HG03039 (cell line): ENCODE data around the gene NHSL2.

ENCODE experiments used
- ATAC-seq: cut with Tn5 transposase; IDR thresholded peaks from one replicate; pipeline ENCODE4 v1.9.1; 2021; ENCODE audit warnings: mild to moderate bottlenecking, moderate library complexity; ENCODE audit not compliant: unreplicated experiment

NHSL2 gene

DNA sequence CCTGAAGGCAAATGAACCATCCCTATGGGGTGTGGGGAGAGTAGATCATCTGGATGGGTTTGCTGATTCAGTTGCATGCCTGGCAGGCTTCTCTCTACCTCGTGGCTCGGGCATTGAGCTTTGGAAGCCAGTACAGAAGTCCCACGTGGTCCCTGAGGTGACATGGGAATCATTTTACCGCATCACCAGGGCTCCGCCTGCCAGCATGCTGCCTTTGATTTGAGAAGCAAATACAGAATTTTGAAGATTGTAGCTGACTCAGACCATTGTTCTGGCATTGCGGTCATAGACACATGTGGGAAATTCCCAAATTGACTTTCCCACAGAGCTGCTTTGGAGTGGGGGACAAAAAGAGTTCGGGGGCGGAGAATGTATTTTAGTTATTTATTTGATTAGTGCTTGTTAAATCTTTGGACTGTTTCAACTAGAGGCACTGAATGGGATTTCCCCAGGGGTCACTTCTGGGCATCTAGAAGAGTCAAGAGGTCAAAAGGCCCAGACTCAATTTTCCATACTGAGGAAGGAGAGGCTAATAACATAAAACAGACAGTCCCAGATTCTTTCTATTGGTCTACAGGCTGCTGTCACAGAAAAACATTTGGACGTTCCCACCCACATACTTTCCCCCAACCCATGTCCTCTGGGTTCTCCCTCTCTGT, 79.3 kb downstream of the NHSL2 start:
- no peak for ATAC-seq

DNA sequence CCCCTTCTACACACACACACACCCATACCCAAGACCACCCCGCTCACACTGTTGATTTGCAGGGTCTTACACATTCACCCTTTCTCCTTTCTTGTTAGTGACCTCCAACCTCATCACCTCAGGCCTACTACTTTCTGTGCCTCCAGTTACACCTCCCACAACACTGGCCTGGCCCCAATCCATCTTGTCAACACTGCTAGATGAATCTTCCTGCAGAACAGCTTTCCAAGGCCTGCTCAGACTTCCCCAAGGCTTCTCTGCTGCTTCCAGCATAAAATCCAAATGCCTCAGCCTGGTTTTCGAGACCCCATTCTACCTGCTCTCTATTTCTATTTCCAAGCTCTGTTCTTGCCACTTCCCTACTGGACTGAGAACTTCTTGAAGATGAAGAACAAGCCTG, 79.9 kb downstream of the NHSL2 start:
- ATAC-seq, result no peak

DNA sequence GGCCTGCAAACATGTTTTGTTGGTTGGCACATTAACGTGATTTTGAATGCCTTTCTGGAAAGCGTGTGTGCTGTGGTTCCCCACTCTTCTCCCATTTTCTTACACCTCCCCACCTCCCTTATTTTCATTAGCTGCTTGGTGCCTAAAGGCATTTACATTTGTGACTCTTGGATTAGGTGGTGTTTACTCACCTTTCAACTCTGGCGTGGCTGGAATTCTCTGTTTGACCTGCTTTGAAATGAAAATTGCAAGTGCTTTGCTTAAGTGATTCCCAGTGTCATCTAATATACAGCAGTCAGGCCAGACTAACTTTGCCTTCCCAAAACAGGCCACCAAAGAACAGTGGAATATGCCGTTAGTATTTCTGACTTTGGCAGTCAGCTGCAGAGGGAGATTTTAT, 80.5 kb downstream of the NHSL2 start:
- ATAC-seq, result no peak

DNA sequence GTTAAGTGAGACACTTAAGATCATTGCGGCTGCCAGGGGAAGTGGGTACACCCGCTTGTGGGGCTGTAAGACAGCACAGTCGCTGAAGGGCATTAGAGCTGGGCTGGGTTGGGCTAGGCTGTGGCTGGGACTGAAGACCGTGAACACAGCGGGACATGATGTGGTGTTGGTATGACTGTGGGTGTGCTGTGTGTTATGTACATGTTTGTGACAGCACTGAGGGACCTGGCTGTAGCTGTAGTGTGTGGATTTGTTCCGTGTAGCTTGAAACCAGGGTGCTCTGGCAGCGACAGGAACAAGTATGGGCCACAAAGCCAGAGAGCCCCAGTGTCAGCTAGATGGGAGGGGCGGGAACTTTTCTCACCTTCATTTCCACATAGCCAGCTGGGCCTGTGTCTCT, 82.1 kb downstream of the NHSL2 start:
- ATAC-seq, result no peak

DNA sequence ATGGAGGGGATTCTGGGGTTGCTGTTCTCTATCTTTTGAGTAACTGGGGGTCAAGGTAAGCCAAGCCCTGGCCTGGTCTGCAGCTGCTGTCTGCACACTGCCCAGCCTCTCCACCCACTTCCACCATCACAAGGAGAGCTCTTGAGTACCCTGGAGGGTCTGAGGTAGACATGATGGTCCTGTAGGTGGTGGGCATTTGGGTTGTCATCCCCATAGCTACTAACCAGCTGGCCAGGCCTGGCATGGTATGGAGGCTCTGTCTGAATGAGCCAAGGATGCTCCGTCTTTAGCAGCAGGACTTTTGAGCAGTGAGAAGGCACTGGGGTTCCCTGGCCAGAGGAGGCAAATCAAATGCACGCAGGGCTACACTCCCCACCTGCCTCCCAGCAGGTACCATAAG, 82.7 kb downstream of the NHSL2 start:
- ATAC-seq, result no peak

DNA sequence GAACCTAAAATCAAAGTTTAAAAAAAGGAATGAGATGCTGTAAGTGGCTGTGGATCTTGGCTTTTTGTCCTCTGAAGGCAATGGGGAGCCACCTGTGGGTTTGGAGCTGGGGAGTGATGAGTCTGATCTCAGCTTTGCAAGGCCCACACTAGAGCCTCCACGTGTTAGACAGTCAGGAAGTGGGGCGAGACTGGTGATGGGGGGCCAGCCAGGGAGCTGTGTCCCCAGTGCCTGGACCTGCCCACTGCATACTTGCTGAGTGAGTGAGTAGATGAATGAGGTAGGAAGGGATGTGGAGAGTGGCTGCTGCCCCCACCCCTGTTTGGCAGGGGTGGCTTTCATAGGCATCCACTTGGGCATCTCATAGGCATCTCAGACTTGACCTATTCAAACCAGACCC, 84.0 kb downstream of the NHSL2 start:
- no peak for ATAC-seq

DNA sequence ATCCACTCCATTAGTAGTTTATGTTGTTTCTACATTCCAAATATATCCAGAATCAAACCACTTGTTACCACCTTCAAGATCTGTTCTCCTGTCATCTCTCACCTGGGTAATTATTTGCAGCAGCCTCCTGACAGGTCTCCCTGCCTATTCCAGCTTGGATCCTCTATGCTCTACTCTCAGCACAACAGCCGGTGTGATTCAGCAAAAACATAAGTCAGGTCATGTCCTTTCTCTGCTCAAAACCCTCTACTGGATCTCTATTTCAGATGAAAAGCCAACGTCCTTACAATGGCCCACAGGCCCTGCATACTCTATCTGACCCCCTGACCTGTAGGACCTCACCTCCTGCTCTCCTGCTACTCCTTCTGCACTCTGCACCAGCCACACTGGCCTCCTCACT, 84.5 kb downstream of the NHSL2 start:
- ATAC-seq, result no peak

DNA sequence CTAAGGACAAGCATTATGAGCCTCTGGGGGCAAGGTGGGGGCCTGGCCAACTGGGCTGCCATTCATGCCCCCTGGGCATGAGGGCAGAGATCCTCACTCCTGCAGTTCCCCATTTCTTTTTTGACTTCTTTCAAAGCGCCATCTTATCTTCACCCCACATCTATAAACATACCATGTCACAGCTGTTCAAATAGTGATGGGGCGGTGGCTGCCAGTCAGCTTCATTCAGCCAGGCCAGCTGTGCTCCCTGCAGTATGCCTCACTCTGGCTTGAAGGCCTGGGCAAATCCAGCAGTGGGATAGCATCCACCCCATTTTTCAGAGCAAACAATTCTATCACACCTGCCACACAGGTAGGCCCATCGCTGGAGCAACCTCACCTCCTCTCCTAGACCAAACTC, 85.5 kb downstream of the NHSL2 start:
- ATAC-seq, result no peak

DNA sequence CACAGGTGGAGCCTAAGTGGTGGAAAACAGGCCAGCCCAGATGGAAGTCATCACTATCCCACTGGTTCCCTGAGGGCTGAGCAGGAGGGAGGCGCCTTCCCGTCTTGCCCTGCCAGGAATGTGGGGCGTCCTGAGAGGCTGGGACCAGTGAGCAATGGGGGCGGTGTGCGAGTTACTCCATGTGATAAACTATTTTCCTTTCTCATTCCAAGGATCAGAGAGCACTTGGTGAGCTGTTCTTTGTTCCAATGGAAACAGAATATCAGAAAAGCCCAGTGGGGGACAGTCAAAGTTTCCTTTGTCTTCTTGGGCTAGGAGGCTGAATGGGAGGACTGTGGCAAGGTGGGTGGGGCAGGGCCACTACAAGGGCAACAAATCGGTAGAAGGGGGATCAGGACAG, 86.2 kb downstream of the NHSL2 start:
- no peak for ATAC-seq

DNA sequence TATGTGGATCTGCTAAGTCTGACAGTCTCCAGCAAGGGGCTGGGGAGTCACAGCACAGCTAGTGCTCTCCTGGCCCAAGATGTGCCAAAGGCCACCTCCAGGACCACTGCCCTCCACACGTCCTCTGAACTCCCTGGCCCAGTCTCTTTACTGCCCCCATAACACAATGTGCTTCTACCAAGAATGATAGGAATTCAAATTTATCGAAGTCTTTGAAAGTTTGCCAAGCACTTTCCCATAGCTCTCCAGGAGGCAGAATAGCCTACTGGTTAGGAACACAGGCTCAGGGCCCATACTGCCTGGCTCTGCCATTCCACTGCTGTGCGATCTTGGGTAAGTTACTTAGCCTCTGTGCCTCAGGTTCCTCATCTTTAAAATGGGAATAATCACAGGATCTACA, 86.7 kb downstream of the NHSL2 start:
- ATAC-seq, result no peak

DNA sequence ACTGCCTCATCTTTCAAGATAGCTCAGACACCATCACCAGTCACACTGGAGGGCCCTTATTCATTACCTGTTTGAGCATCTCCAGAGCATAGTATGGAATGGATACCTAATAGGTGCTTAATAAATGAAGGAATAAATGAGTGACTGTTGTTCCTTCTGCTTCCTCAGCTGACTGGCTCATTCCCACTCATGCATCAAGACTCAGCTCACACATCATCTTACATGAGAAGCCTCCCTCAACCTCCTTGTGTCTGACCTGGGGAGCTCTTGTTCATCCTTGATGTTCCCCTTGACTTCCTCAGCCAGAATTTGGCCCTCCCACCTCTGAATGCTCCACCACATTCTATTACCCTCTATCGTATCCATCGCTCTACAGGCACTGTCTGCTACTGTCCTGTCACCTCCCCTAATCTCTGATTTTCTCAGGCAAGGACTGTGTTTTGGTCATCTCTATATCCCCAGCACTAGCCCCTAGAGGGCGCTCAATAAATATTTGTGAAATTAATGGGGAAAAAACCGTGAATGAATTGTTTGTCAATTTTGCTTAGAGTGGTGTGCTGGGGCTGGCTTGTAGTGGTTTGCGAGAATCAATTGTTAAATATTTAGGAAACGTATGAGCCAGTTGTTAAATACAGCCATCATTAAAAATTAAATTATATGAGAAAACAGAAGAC, 88.3 kb downstream of the NHSL2 start:
- ATAC-seq, result no peak

DNA sequence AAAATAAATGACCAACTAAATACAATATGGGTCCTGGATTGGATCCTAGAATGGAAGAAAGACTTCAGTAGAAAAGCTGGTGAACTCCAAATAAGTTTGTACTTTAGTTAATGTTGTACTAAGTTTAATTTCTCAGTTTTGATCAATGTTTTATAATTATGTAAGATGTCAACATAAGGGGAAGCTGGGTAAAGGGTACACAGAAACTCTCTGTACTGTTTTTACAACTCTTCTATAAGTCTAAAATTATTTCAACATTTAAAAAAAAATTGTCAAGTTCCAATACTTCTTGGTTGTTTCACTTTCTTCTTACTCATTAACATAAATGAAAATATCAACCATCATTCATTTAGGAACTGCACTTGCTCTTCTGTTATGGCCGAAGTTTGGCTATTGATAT, 88.9 kb downstream of the NHSL2 start:
- ATAC-seq, result no peak

DNA sequence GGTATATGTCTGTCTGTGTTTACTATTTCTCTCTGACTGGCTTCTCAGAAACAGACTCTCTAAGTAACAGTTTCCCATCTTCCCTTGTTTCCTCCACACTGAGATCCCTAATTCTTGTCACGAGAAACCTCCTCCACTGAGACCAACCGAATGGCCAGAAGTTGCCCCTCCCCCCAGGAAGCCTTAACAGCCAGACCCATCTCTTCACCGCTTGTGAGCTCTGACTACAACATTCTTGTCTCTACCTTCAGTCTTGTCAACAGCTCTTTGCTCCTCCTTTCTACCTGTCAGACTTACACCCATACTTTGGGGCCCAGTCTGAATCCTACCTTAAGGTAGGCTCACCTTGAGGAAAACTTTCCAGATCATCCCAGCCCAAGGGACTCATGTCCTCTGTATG, 90.8 kb downstream of the NHSL2 start:
- ATAC-seq, result no peak

DNA sequence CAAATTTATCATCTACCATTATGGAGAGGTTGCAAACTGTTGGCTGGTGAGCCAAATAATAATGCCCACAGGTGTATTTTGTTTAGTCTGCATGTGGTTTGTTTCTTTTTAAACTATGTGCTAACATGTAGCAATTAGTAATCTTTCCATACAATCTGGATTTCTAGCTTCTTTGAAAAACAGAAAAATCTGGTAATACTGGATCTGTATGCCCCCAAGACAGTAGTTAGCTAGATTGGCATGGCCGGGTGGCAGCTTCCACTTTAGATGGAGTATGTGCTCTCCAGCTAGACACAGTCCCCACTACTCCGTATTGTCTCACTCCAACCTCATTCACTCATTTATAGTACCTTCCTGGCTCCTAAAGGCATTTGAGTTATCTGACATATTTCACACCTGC, 91.3 kb downstream of the NHSL2 start:
- ATAC-seq, result no peak

DNA sequence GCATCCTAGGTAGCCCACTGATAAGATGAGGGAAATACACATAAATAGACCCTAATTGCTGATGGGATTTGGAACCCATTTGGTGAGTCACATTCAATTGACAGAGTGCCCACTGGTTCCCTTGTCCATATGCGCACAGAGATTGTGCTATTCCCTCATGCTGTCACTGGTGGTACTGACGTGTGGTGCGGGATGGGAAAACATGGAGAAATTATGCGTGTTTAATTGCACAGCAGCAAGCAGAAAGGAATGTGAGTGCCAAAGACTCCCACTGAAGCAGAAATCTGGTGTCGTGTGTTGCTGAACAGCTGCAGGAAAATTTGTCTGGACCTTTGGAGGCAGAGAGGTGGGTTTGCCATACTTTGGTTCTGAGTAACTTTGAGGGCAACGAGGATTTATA, 92.2 kb downstream of the NHSL2 start:
- ATAC-seq, result no peak

DNA sequence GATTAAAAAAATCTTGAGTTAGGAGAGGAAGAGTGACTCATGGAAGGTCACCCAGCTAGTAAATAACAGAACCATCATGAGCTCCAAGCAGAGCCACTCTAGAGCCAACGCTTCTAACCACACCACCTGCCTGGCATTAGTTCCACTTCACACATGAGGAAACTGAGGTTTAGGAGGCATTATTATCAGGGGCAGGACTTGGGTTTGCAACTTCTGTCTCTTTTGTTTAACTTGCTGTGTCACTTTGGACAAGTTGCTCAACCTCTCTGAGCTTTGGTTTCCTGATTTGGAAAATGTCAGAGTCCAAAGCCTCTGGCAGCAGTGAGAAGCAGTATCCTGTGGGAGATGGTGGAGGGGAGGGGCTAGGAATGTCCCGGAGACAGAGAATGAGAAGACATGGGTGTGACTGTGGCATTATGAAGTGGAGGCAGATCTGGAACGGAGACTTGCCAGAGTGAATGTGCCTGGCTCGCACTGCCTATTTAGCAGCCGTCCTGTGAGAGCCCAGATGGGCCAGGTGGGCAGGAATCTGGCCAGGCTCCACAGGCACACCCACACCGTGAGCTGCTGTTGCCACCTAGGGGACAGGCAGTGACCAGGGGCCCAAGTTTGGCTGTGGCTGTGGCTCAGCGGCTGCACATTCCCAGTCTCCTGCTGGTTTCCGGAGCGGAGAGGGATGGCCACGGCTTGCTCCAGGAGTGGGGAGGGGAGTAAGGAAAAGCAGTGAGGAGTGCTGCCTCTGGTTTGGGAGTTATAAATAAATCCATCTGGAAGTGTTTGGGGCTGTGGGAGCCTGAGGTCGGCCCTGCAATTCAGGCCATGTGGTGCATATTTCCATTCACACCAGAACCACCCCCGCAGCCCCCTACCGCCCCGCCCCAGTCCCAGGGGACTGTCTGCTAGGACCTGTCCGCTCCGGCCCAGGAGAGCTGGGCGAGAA, 93.4 kb downstream of the NHSL2 start:
- no peak for ATAC-seq

DNA sequence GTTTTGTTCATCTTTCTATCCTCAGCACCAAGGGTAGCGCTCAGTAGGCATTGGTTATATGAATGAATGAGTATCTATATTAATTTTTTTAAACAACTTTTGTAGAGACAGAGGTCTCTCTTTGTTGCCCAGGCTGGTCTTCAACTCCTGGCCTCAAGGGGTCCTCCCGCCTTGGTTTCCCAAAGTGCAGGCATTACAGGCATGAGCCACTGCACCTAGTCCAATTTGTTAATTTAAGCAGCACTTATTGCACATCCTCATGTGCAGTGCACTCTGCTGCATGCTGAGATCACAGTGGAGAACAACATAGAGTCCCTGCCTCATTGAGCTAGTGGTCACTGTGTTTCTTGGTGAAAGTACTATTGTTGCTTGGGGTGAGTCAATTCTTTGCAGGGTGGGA, 94.4 kb downstream of the NHSL2 start:
- no peak for ATAC-seq

DNA sequence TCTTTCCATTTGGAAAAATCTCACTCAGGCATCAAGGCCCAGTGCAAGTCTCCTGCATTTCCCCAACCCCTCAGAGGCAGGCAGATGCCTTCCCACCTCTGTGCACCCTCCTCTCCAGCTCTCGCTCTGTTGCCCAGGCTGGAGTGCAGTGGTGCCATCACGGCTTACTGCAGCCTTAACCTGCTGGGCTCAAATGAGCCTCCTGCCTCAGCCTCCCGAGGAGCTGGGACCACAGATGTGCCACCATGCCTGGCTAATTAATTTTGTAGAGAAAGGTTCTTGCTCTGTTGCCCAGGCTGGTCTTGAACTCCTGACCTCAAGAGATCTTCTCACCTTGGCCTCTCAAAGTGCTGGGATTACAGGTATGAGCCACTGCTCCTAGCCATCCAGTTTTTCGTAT, 95.8 kb downstream of the NHSL2 start:
- ATAC-seq, result no peak

DNA sequence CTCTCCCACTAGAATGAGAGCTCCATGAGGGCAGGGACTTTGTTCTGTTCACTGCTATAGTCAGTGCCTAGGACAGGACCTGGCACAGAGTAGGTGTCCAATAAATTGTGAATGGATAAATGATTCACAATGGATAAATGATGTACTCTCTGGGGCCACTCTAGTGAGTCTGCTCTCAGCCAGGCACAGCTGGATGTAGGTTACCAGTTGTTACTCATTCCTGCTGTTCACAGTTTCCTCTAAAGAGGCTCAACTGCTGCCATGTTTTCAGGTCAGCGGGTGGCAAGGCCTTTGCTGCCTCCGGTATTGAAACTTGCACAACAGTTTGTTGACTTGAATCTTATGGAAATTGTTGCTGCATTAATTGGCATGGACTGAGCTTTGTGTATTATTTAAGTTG, 99.1 kb downstream of the NHSL2 start:
- ATAC-seq, result no peak

DNA sequence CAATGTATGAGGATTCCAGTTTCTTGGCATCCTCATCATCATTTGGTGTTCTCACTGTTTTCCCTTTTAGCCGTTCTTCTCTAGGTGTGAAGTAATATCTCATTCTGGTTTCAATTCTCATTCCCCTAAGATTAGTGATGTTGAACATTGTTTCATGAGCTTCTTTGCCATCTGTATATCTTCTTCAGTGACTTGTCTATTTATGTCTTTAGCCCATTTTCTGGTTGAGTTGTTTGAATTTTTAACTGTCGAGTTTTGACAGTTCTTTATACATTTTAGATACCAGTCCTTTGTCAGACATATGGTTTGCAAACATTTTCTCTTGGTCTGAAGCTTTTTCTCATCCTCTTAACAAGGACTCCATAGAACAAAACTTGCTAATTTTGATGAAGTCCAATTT, 101.1 kb downstream of the NHSL2 start:
- ATAC-seq, result no peak

DNA sequence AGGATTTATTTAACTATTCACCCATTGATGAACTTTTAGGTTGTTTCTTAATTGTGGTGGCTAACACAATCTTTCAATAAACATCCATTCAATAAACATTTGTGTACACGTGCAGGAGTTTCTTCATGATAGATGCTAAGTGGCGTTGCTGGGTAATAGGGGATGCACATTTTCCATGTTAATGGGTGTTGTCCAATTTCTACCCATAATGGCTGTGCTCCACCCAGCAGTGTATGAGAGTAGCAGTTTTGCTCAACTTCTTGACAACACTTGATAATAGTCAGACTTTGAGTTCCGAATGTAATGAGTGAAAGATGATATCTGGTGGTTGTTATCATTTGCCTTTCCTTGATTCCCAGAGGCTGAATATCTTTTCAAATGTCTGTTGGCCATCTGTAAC, 104.7 kb downstream of the NHSL2 start:
- no peak for ATAC-seq
